ENCODE measurements around the gene CARD6. TPM values are rescaled to one million over a fixed set of nuclear protein-coding genes. Genes with fewer than 3 reads are reported as not detected.

Gene CARD6
- total RNA-seq, 4 donors from 2014 or later, result 19.2 to 40.3 (median 31.0) TPM

- TF ChIP-seq CTCF (IDR thresholded peaks at IDR 0.05; ENCODE audit: low read depth), result no peak
Observed at GRCh38 chr5:40847525-40847924, 6.4 kb downstream of the CARD6 start.

- no peak for TF ChIP-seq CTCF (IDR thresholded peaks at IDR 0.05; ENCODE audit: low read depth)
Observed at GRCh38 chr5:40853632-40854192, 12.5 kb downstream of the CARD6 start.

GRCh38 chr5:40860711-40861110, 19.5 kb downstream of the CARD6 start:
- no peak for TF ChIP-seq CTCF (IDR thresholded peaks at IDR 0.05; ENCODE audit: low read depth)

- no peak for TF ChIP-seq CTCF (IDR thresholded peaks at IDR 0.05; ENCODE audit: low read depth)
Observed at GRCh38 chr5:40866844-40867243, 25.7 kb downstream of the CARD6 start.

GRCh38 chr5:40869384-40869783, 28.2 kb downstream of the CARD6 start:
- TF ChIP-seq CTCF (IDR thresholded peaks at IDR 0.05; ENCODE audit: low read depth), result no peak

GRCh38 chr5:40871177-40871576, 30.0 kb downstream of the CARD6 start:
- no peak for TF ChIP-seq CTCF (IDR thresholded peaks at IDR 0.05; ENCODE audit: low read depth)

- TF ChIP-seq CTCF (IDR thresholded peaks at IDR 0.05; ENCODE audit: low read depth), result no peak
Observed at GRCh38 chr5:40873286-40873880, 32.2 kb downstream of the CARD6 start.
